COLO668 (cell line): ENCODE data around the gene VTA1.
"Not testable (repeated sequence)": the region's sequence is repeated elsewhere in the genome, so short reads cannot be mapped to it uniquely, and the experiment has no call there.

ENCODE experiments used
- DNase-seq: peaks from one replicate; lab custom pipeline; 2025; ENCODE audit not compliant: unreplicated experiment; lab: John Stamatoyannopoulos, UW

Gene VTA1, protein sequence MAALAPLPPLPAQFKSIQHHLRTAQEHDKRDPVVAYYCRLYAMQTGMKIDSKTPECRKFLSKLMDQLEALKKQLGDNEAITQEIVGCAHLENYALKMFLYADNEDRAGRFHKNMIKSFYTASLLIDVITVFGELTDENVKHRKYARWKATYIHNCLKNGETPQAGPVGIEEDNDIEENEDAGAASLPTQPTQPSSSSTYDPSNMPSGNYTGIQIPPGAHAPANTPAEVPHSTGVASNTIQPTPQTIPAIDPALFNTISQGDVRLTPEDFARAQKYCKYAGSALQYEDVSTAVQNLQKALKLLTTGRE

DNA sequence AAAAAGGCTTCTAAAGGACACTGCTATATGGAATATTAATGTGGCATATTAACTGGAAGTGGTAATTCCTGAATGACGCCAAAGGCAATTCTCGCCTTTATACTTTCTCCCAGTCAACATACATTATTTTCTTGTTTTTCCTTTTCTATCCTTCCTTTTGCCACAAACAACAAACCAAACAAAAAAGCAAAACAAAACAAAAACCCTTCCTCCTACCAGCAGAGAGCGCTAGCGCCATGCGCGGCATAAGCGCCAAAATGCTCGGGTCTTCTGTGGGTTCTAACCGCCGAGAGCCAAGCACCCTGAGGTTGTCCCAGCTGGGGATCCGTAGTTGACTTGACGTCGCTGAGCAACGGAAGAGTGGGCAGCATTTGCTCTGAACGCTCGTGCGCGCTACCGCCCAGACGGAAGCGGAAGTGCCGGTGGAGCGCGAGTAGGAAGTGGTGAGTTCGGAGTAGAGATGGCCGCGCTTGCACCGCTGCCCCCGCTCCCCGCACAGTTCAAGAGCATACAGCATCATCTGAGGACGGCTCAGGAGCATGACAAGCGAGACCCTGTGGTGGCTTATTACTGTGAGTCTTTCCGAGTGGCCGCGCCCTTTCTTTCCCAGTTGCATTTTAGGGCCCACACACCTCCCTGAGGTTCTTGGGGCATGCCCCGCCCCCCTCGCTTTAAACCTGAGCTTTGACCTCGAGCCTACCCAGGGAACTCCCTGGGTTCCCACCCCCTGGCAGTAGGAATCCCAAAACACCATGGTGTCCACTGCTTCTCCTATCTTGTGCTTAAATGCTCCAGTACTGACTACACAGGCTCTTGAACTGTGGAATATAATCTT, at the start of gene VTA1, which contains the start of gene NMBR:
VTA1 (plus strand) TSS at position 436 of the 835 bp plus-strand sequence; CDS start at position 461, 25 bp downstream.
NMBR (minus strand) TSS at position 295 of the 835 bp plus-strand sequence. CDS start 58,464 bp downstream, outside the sequence.
- DNase-seq = peak; percentile 94

GRCh38 chr6:142104820-142105219, 42.2 kb upstream of the VTA1 start:
- not testable (repeated sequence) for DNase-seq

- DNase-seq = not testable (repeated sequence)
Observed at GRCh38 chr6:142110820-142111219, 36.2 kb upstream of the VTA1 start.

DNA sequence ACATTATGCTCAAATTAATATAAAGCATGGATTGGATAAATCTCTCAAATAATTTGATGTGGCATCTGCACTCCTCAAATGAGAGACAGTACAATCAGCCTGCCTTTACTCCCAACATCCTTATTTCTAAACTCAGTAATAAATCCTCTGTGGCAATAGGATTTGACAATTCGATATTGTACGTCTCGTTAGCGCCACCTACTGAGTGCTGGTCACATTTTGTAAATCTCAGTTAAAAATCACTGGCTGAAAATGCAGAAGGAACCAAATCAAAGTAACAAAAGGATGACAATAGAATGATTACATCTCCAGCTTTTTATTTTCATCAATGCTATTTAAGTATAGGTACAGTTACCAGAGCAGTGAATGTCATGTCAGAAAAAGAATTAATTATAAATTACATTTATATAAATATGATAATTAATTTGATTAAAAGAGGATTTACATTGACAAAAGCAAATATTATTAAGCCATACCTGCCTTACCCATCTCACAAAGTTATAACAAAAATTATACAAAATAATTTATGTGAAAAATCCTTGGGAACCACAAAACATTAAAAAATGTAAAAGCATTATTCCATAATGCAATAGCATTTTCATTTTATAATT, 34.5 kb upstream of the VTA1 start:
- peak; percentile 69 for DNase-seq

- DNase-seq = no peak
Observed at GRCh38 chr6:142117366-142117765, 29.7 kb upstream of the VTA1 start.

- DNase-seq = no peak
Observed at GRCh38 chr6:142118328-142118727, 28.7 kb upstream of the VTA1 start.

DNA sequence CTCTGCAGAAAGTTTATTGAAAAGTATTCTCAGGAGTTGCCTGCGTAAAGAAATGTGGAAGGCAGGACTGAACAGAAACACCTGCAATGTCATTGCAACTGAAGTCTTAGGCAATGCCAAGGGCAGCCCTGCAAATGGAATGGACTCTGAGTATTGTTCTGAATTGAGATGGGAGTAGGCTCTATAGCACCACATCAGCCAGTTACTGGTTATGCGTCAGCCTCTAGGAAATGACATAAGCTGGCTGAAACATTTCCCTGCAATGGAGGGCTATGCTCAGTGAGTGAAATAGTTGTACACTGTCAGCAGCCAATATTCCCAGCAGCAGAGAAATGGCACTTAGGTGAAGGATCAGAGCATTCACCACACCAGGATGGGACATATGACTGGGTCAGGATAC, 28.1 kb upstream of the VTA1 start:
- DNase-seq = no peak

DNA sequence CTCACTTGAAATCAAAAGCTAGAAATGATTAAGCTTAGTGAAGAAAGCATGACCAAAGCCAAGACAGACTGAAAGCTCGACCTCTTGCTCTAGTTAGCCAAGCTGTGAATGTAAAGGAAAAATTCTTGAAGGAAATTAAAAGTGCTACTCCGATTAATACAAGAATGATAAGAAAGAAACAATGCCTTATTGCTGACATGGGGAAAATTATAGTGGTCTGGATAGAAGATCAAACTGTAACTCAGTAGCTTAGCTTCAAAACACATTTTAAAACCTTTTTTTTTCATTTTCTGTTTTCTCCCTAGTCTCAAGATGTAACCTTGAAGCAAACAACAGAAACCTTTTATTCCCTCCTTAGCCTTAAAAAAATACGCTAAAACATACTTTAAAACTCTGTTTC, 25.7 kb upstream of the VTA1 start:
- no peak for DNase-seq

DNA sequence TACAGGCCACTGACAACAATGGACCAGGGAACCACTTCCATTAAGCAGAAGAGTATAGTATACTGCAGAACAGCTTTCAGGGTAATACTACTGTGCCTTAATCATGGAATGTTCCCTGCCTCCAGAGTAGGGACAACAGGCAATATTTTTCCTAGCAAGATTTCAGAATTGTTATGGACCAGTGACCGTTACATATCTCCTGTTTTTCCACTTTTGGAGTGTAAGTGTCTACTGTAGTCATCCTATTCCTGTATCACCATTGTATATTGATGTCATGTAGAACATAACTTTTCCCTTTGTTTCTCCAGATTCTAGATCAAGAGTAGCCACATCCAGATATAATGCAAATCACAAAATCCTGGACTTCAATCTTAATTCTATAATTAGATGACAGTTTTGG, 16.2 kb upstream of the VTA1 start:
- DNase-seq = no peak

- DNase-seq = no peak
Observed at GRCh38 chr6:142132625-142133024, 14.4 kb upstream of the VTA1 start, which contains the start of gene GJE1. Gene GJE1 (plus strand): TSS chr6:142132925. CDS start chr6:142133159, 234 bp downstream.

- no peak for DNase-seq
Observed at GRCh38 chr6:142138876-142139275, 8.2 kb upstream of the VTA1 start.

GRCh38 chr6:142141531-142141930, 5.5 kb upstream of the VTA1 start:
- not testable (repeated sequence) for DNase-seq

- DNase-seq = no peak
Observed at GRCh38 chr6:142152746-142153145, 5.7 kb downstream of the VTA1 start.

DNA sequence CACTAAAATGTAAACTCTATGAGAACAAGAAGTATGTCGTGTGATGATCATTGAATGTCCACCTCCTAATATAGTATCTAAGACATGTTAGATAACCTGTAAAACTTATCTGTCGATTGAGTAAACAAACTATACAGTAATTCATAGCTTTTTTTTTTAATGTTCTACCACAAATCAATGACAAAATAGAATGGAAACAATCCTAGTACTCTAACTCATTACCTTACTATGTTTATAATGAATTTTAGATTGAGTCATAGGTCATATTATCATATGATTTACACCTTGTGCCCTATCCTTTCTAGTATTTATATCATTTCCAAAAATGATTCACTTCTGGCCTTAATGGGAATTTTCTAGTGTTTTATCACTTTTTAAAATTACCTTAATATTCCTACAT, 6.1 kb downstream of the VTA1 start:
- DNase-seq = no peak

GRCh38 chr6:142154336-142154735, 7.3 kb downstream of the VTA1 start:
- DNase-seq = no peak

DNA sequence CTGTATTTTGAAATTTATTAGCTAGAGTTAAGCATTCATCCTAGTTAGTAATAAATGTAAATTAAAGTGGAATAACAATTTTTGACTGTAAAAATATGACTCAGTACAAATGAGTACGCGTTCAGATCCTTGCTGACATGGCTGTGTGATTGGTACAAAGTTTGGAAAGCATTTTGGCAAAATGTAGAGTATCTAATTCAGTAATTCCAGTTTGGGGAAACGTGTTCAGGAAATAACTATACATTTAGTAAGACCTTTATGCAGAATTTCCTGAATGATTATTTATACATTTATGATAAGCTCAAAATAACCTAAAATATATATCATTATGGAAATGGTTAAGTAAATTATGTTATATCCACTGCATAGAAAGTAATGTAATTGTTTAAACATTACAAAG, 8.0 kb downstream of the VTA1 start:
- DNase-seq = no peak

DNA sequence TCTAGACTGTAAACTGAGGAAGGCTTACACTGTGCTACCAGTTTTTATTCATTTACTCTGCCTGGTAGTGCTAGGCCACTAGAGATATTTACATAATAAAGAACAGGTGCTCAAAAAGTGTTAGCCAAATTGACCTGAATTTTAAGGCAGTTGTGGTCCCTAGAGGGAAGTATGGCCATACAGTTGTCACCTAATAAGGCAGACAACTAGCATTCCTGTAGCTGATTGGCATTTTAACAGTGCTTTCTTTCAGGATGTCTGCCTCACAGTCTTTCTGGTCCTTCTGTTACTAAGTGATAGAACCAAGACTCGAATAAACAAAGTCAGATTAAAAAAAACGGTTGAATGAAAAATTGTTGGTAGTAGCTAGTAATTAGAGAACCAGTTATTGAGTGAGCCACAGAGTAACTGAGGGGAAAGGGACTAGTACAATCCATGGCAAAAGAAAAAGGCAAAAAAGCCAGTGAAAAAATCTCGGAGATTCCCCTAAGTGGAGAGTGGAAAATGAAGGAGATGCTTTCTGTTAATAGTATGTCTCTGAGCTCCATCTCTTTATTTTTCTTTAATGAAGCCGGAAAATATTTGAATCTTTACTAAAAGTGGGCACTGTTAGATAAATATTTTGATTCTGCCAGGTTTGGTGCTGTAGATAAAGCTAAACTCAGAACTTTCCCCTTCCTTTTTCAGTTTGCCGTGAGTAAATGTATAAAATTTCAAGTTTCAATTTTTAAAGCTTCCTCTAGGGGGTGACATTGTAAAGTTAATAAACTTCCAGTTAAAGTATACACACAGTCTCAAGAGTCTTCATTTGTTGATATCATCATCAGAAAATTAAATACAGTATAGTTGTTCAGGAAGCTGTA, 9.1 kb downstream of the VTA1 start:
- DNase-seq = no peak

- not testable (repeated sequence) for DNase-seq
Observed at GRCh38 chr6:142156758-142157068, 9.7 kb downstream of the VTA1 start.

DNA sequence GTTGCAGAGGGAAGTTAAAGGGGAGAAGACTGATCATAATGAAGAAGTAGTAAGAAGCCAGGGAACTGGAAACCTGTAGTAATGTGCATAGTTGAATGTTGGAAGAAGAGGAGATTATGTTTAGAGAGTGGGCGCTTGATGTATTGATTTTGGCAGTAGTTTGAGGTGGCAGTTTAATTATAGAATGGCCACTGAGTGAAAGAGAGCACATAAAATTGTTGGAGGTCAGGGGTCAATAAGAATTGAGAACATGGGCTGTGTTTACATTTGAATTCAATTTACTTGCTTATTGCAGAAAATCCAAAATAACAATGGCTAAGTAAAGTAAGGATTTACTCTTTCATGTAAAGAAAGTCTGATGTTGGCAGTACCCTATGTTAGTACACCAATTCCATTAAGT, 15.7 kb downstream of the VTA1 start:
- no peak for DNase-seq

DNA sequence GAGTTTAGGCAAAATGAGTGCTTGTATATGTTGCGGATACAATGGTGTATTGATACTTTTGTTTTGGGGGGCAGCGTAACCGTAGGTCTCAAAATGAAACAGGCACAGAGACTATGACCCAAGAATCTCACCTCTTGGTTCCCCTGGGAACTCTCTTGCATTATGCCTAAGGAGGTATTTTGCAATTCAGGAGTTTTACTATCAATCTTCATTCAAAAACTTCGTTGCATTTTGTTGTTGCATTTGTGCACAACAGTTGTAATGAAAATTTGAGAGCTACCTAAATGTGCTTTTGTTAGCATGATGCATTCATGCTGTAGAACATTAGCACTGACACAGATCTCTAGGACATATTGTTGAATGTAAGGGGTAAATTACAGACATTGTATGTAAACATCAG, 18.2 kb downstream of the VTA1 start:
- no peak for DNase-seq

DNA sequence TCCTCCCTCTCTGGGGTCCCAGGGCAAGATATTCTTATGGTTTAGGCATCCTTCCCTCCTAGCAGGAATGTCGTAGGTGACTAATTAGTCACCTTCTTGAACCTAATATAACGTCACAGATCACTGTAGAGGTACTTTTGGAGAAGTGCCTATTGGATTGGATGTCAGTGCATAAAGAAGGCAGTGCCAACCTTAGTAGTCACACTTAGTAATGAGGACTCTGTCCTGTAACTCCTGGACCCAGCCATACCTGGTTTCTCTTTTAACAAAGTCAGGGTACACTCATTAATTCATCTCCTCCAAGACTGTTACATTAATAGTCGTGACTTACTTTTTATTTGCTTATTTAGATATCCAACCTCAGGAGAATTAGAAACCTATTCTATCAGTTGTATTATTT, 20.0 kb downstream of the VTA1 start:
- DNase-seq = no peak
